Nephron progenitor cell (in vitro differentiated cells): ENCODE data around the gene PAX1.
A peak's percentile ranks its signal among the peaks of the same experiment; 100 is the strongest.

Experiments
- DNase-seq: peaks from one replicate; pipeline ENCODE4 v3.0.0; 2021
- H3K27ac Mint-ChIP-seq: 2 replicates; pipeline ENCODE4 v1.8.0; 2021; ENCODE audit warnings: mild to moderate bottlenecking, moderate library complexity, mixed read lengths
- H3K27me3 Mint-ChIP-seq: 2 replicates; pipeline ENCODE4 v1.8.0; 2021; ENCODE audit warnings: mild to moderate bottlenecking, low read depth, mixed read lengths; ENCODE audit not compliant: poor library complexity
- H3K36me3 Mint-ChIP-seq: 2 replicates; pipeline ENCODE4 v1.8.0; 2021; ENCODE audit warnings: low read depth, mixed read lengths
- H3K4me1 Mint-ChIP-seq: 2 replicates; pipeline ENCODE4 v1.8.0; 2021; ENCODE audit warnings: mixed read lengths
- H3K4me3 Mint-ChIP-seq: 2 replicates; pipeline ENCODE4 v1.8.0; 2021; ENCODE audit warnings: mild to moderate bottlenecking, moderate library complexity, mixed read lengths
- H3K9me3 Mint-ChIP-seq: 2 replicates; pipeline ENCODE4 v1.8.0; 2021; ENCODE audit warnings: mild to moderate bottlenecking, moderate library complexity, mixed read lengths
- CTCF ChIP-seq: fragments of 200-600 bp; sonication (generic); IDR thresholded peaks from 2 replicates; pipeline ENCODE4 v1.5.0; 2021; ENCODE audit warnings: antibody characterized with exemption

Gene PAX1

GRCh38 chr20:21705575-21706260 lies at the start of gene PAX1:
PAX1 (plus strand) TSS chr20:21705664; CDS start chr20:21705713, 49 bp downstream.
- H3K4me1 Mint-ChIP-seq = peaks cover 24% of the 10 kb centered on the region
- no peak within 1 kb of the TSS for H3K27ac Mint-ChIP-seq
- TF ChIP-seq CTCF = no peak
- peak; percentile 64 for DNase-seq
- peak within 1 kb of the TSS; percentile 64 for H3K4me3 Mint-ChIP-seq
- H3K9me3 Mint-ChIP-seq = no peaks in the 10 kb centered on the region
- no peaks in the 10 kb centered on the region for H3K36me3 Mint-ChIP-seq
- H3K27me3 Mint-ChIP-seq = peaks cover 99% of the 10 kb centered on the region

GRCh38 chr20:21656308-21657067 lies 49.0 kb upstream of the PAX1 start:
- Mint-ChIP-seq H3K36me3 (no peaks in the 10 kb centered on the region), H3K4me1 (no peaks in the 10 kb centered on the region), H3K9me3 (no peaks in the 10 kb centered on the region), H3K27me3 (peaks cover 29% of the 10 kb centered on the region), H3K4me3 (no peak overlapping the region), H3K27ac (no peak overlapping the region)
- TF ChIP-seq CTCF = no peak
- DNase-seq = no peak

- Mint-ChIP-seq H3K9me3 (no peaks in the 10 kb centered on the region), H3K4me3 (no peak overlapping the region), H3K27me3 (peaks cover 27% of the 10 kb centered on the region), H3K4me1 (no peaks in the 10 kb centered on the region), H3K27ac (no peak overlapping the region), H3K36me3 (no peaks in the 10 kb centered on the region)
- no peak for TF ChIP-seq CTCF
- no peak for DNase-seq
Measured at GRCh38 chr20:21661488-21662055, 43.9 kb upstream of the PAX1 start.

- no peak for DNase-seq
- H3K27ac Mint-ChIP-seq = no peak overlapping the region
- H3K9me3 Mint-ChIP-seq = no peaks in the 10 kb centered on the region
- no peaks in the 10 kb centered on the region for H3K4me1 Mint-ChIP-seq
- H3K27me3 Mint-ChIP-seq = peaks cover 16% of the 10 kb centered on the region
- no peak for TF ChIP-seq CTCF
- H3K4me3 Mint-ChIP-seq = no peak overlapping the region
- no peaks in the 10 kb centered on the region for H3K36me3 Mint-ChIP-seq
Measured at GRCh38 chr20:21663465-21663864, 42.0 kb upstream of the PAX1 start.

- no peaks in the 10 kb centered on the region for H3K36me3 Mint-ChIP-seq
- peaks cover 7% of the 10 kb centered on the region for H3K27me3 Mint-ChIP-seq
- no peak overlapping the region for H3K27ac Mint-ChIP-seq
- no peak for TF ChIP-seq CTCF
- no peak for DNase-seq
- H3K9me3 Mint-ChIP-seq = no peaks in the 10 kb centered on the region
- no peak overlapping the region for H3K4me3 Mint-ChIP-seq
- H3K4me1 Mint-ChIP-seq = no peaks in the 10 kb centered on the region
Measured at GRCh38 chr20:21665687-21666446, 39.6 kb upstream of the PAX1 start.
